NCI-H526 treated with DMSO at 0.1 percent for 48 hours (cell line): ENCODE data around the gene MGME1.
"Not testable (repeated sequence)": the region's sequence is repeated elsewhere in the genome, so short reads cannot be mapped to it uniquely, and the experiment has no call there.

ENCODE experiments used
- DNase-seq: peaks from one replicate; lab custom pipeline; 2025; lab: John Stamatoyannopoulos, UW

Gene MGME1

DNA sequence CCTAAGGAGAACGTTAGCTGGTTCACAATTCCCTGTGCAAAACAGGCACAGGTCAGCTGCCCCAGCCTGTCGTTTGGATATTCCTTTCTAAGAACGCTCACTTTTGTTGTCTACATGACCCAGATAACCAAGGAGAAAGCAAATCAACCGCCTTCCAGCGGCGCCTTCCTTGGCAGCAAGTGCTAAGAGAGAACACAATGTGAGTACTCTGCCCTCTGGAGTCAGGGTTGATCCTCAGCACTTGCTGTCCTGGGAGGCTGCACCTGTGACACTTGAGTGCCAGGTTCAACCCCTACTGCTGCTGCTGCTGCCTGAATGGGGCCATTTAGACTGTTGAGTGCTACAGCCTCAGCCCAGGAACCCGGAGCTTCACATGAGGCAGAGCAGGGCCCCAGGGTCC is 52.1 kb downstream of the MGME1 start:
- no peak for DNase-seq

GRCh38 chr20:18024606-18025127 is 55.8 kb downstream of the MGME1 start:
- DNase-seq: no peak

DNA sequence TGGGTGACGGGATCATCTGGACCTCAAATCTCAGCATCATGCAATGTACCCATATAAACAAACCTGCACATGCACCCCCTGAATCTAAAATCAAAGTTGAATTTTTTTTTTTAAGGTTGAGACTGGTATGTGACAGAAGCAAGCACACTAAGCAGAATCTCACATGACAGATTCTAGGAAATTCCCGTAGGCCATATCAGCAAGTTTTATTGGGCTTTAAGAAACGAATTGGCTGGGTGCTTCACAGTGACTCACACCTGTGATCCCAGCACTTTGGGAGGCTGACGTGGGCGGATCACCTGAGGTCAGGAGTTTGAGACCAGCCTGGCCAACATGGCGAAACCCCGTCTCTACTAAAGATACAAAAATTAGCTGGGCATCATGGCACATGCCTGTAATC is 58.2 kb downstream of the MGME1 start:
- not testable (repeated sequence) for DNase-seq

DNA sequence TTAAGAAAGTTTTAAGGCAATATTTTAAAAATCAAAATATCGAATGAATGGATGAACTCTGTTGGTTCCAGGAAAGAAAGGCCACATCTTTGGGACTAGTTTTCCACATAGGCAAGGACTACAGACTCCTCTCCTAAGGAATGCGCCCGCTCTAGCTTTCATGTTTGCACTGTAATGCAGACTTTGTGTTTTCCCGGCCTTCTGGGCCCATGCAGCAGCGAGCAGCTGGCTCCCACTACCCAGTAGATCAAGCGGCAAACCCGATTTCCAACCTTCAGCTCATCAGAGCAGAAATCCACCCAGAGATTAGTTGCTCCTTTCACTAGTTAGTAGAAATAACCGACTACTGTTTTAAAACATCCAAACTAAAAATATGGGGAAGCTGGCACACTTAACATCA is 61.2 kb downstream of the MGME1 start:
- no peak for DNase-seq

DNA sequence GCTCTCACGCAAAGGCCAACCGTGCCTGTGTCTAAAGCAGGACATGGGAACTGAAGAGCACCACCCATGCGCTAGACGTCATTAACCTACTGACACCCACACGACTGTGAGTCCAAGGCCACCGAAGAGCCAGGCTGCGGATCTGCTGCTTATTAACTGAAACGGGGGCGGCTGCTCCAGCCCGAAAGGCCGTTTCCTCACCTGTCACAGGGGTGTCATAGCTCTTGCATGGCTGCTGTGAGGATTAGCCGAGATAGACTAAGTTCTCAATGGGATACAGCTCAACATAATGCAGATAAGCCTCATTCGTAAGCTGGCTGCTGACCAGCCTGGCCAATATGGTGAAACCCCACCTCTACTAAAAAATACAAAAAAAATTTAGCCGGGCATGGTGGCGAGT is 62.2 kb downstream of the MGME1 start:
- DNase-seq: no peak

DNA sequence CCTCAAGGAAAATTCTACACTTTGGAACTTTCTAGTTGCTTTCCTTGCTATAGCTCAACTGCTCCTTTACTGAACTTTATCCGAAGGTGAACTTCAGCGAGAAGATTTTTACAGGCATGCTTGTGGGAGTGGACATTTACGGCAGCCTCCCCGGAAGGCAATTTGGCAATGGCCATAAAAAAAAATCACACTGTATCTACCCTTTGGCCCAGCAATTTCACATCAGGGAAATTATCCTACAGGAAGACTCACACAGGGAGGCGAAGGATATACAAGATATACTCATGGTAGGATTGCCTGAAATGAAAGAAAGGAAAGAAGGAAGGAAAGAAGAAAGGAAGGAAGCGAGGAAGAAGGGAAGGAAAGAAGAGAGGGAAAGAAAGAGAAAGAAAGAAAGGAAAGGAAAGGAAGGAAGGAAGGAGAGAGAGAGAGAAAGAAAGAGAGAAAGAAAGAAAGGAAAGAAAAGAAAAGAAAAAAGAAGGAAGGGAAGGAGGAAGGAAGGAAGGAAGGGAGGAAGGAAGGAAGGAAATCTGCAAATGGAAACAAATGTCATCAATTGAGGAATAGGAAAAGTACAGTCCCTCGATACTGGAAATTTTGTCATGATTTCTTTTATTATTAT is 63.2 kb downstream of the MGME1 start:
- DNase-seq: no peak

GRCh38 chr20:18032977-18033892 is 64.4 kb downstream of the MGME1 start:
- peak; percentile 67 for DNase-seq

DNA sequence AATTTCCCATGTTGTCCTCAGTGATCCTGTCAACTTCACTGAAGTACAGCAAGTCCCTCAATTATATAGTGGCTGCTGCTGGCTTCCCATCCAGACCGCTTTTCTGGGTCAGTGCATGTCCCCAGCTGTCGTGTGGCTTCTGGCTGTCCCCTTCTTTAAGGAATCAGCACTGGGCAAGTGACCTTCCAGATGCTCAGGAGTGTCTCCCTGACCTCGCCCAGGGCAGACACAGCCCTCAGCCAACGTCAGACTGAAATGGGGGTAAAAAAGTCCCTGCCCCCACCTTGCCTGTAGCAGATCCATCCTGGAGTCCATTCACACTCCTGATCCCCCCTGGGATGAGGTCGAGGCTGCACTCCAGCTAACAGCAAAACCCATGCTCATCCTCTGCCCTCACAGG is 65.2 kb downstream of the MGME1 start:
- DNase-seq: no peak

DNA sequence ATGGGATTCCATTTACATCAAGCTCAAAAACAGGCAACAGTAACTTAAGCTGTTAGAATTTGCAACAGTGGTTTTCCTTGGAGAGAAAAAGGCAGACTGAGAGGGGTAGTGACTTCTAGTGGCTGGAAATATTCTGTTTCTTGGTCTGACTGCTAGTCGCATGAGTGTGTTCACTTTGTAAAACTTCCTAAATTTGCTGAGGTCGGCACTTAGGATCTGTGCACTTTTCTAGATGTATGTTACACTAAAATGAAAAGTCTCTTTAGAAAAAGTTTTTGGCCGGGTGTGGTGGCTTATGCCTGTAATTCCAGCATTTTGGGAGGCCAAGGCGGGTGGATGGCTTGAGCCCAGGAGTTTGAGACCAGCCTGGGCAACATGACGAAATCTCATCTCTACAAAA is 70.2 kb downstream of the MGME1 start:
- no peak for DNase-seq
